Spleen (tissue), 11 donors: ENCODE measurements around the gene ATP6V0A4. TPM values are rescaled to one million over a fixed set of nuclear protein-coding genes. Genes with fewer than 3 reads are reported as not detected.
"Not testable (repeated sequence)": the region's sequence is repeated elsewhere in the genome, so short reads cannot be mapped to it uniquely, and the experiment has no call there.

Experiments
- DNase-seq: peaks from one replicate; pipeline ENCODE4 v3.0.0-alpha.2; 2020
- H3K27ac ChIP-seq, 8 donors: fragments of 200-600 bp; sonication (generic) in 7 of 8; 1 replicate in 4 of 8; 2 replicates in 4 of 8; pipeline versions ENCODE4 v1.5.0 to v1.8.0; 2016 to 2021; ENCODE audit warnings: inconsistent platforms in 4 of 8, mild to moderate bottlenecking in 4 of 8, moderate library complexity in 1 of 8
- H3K27me3 ChIP-seq, 7 donors: fragments of 200-600 bp; sonication (generic) in 6 of 7; replicated peaks in 1 of 7; 1 replicate in 4 of 7; 2 replicates in 3 of 7; pipeline versions ENCODE4 v1.5.0 to v1.8.0; 2016 to 2021; ENCODE audit warnings: inconsistent platforms in 3 of 7, mild to moderate bottlenecking in 1 of 7
- H3K36me3 ChIP-seq, 6 donors: fragments of 200-600 bp; sonication (generic) in 5 of 6; 1 replicate in 4 of 6; 2 replicates in 2 of 6; pipeline versions ENCODE4 v1.5.0 to v1.8.0; 2016 to 2021; ENCODE audit warnings: inconsistent platforms in 2 of 6
- H3K4me1 ChIP-seq, 6 donors: fragments of 200-600 bp; sonication (generic) in 5 of 6; 1 replicate in 3 of 6; 2 replicates in 3 of 6; pipeline versions ENCODE4 v1.5.0 to v1.8.0; 2016 to 2021; ENCODE audit warnings: inconsistent platforms in 3 of 6
- H3K4me3 ChIP-seq, 8 donors: fragments of 200-600 bp; sonication (generic) in 7 of 8; 1 replicate in 4 of 8; 2 replicates in 4 of 8; pipeline versions ENCODE4 v1.5.0 to v1.8.0; 2016 to 2021; ENCODE audit warnings: inconsistent platforms in 4 of 8, mild to moderate bottlenecking in 4 of 8, moderate library complexity in 2 of 8
- H3K9me3 ChIP-seq, 8 donors: fragments of 200-600 bp; sonication (generic) in 7 of 8; 1 replicate in 4 of 8; 2 replicates in 4 of 8; pipeline versions ENCODE4 v1.5.0 to v1.8.0; 2016 to 2021; ENCODE audit warnings: inconsistent platforms in 4 of 8
- CTCF ChIP-seq, 11 experiments: fragments of 200-600 bp in 7 of 11; fragments of 450-650 bp in 4 of 11; sonication (generic) in 4 of 11; IDR thresholded peaks in 8 of 11; conservative IDR thresholded peaks in 3 of 11; 1 replicate in 7 of 11; 2 replicates in 4 of 11; pipeline versions ENCODE4 v1.4.0 to v1.8.0; 2016 to 2021; ENCODE audit warnings: antibody characterized with exemption in 11 of 11, inconsistent platforms in 4 of 11, mild to moderate bottlenecking in 1 of 11
- POLR2A ChIP-seq, 3 donors: fragments of 450-650 bp; IDR thresholded peaks; one replicate each; pipeline ENCODE4 v1.5.1; 2017; ENCODE audit warnings: antibody characterized with exemption in 3 of 3, mild to moderate bottlenecking in 1 of 3
- POLR2AphosphoS5 ChIP-seq, 3 donors: sonication (generic); formaldehyde crosslinking; IDR thresholded peaks; one replicate each; pipeline ENCODE4 v1.5.1; 2017; ENCODE audit warnings: antibody characterized with exemption in 3 of 3
- WGBS, 5 donors: extraction: QIAGEN DNeasy Blood & Tissue Kit in 3 of 5; methylation state at CpG; one replicate each; pipeline versions ENCODE4 v1.1.5 to v1.1.7; 2013 to 2018; 5-methylcytosine and 5-hydroxymethylcytosine counted together
- intact Hi-C: fragments of 100-400 bp; cut with DNase I; formaldehyde crosslinking; loops from one replicate; pipeline ENCODE4 v1.15.0; 2023; ENCODE audit warnings: low total_unique reads
- polyA plus RNA-seq, 3 donors: library from polyadenylated mRNA; stranded (reverse); fragments of 200-250 nt; gene quantifications; one replicate each; pipeline ENCODE4 v1.2.1, GENCODE V29; 2013
- total RNA-seq, 7 donors: library from RNA; depleted of rRNA in 3 of 7; stranded (reverse); fragments of >200 nt in 3 of 7; fragmentation: NEBNext Ultra II Directional in 4 of 7; extraction: Animal tissue kit (Norgen Biotek cat#: 25700) in 4 of 7; gene quantifications; one replicate each; pipeline versions ENCODE4 v1.1.0 to v1.2.1, GENCODE V29; 2016 to 2021
- donor health status: healthy with polysubstance abuse.
- donor health status: DM: no; HTN: no; CAD: no; lungs with moderate emphysema.
- donor health status: DM: no; HTN: no; CAD: no.
- donor health status: Bipolar disorder and iron deficiency.
- donor health status: healthy.
- donor health status: DM: no; HTN: no; CAD: no.
- donor health status: DM: yes; HTN: yes; CAD: no.

ATP6V0A4 gene
- total and polyA plus RNA-seq, 10 donors, result not detected

- Histone ChIP-seq H3K27ac (no peak overlapping the region), H3K36me3 (no peaks in the 10 kb centered on the region), H3K4me1 (peaks cover 0 to 5% (median 0%) of the 10 kb centered on the region in 6 donors), H3K4me3 (no peak overlapping the region), H3K9me3 (peaks cover 0 to 6% (median 0%) of the 10 kb centered on the region in 8 donors), H3K27me3 (no peaks in the 10 kb centered on the region)
- 80 to 100% (median 95%) methylated on average over 1 of the region's 1 CpG for WGBS, 5 donors
- no peak for DNase-seq
- TF ChIP-seq POLR2A (IDR thresholded peaks at IDR 0.05) (no peak), CTCF (IDR thresholded peaks at IDR 0.05 in 8 of 11, conservative IDR thresholded peaks at IDR 0.05 in 3 of 11) (no peak), POLR2AphosphoS5 (IDR thresholded peaks at IDR 0.05) (no peak)
- intact Hi-C loops, result loop anchor here (5.0 to 10.0 kb wide), 3 partner anchors 285 to 738 kb away; partner anchors contain the start of gene CREB3L2
Measured at GRCh38 chr7:138739859-138740258, 58.1 kb downstream of the ATP6V0A4 start.

GRCh38 chr7:138738551-138739335 lies 59.3 kb downstream of the ATP6V0A4 start:
- WGBS, 5 donors, result 32 to 35% (median 34%) methylated on average over 14 of the region's 14 CpGs
- no peak for TF ChIP-seq POLR2AphosphoS5 (IDR thresholded peaks at IDR 0.05)
- TF ChIP-seq CTCF (IDR thresholded peaks at IDR 0.05 in 8 of 11, conservative IDR thresholded peaks at IDR 0.05 in 3 of 11), result peak; percentile 44 to 89 (median 82)
- TF ChIP-seq POLR2A (IDR thresholded peaks at IDR 0.05), result no peak
- peak; percentile 89 for DNase-seq
- no peaks in the 10 kb centered on the region for H3K36me3 ChIP-seq
- peaks cover 0 to 6% (median 0%) of the 10 kb centered on the region in 8 donors for H3K9me3 ChIP-seq
- intact Hi-C loops, result loop anchor here (5.0 to 10.0 kb wide), 3 partner anchors 284 to 736 kb away; partner anchors contain the start of gene CREB3L2
- H3K27ac ChIP-seq, result no peak overlapping the region
- peaks cover 0 to 5% (median 0%) of the 10 kb centered on the region in 6 donors for H3K4me1 ChIP-seq
- H3K27me3 ChIP-seq, result no peaks in the 10 kb centered on the region
- H3K4me3 ChIP-seq, result no peak overlapping the region

- Histone ChIP-seq H3K27ac (no peak overlapping the region), H3K4me1 (peaks cover 0 to 5% (median 0%) of the 10 kb centered on the region in 6 donors), H3K27me3 (no peaks in the 10 kb centered on the region), H3K36me3 (no peaks in the 10 kb centered on the region), H3K9me3 (peaks cover 0 to 6% (median 0%) of the 10 kb centered on the region in 8 donors), H3K4me3 (no peak overlapping the region)
- intact Hi-C loops, result loop anchor here (5.0 to 10.0 kb wide), 3 partner anchors 283 to 736 kb away; partner anchors contain the start of gene CREB3L2
- no peak for DNase-seq
- TF ChIP-seq POLR2A (IDR thresholded peaks at IDR 0.05) (no peak), CTCF (IDR thresholded peaks at IDR 0.05 in 8 of 11, conservative IDR thresholded peaks at IDR 0.05 in 3 of 11) (no peak), POLR2AphosphoS5 (IDR thresholded peaks at IDR 0.05) (no peak)
- WGBS, 5 donors, result 56 to 90% (median 70%) methylated on average over 3 of the region's 3 CpGs
Measured at GRCh38 chr7:138738114-138738513, 59.9 kb downstream of the ATP6V0A4 start.

GRCh38 chr7:138735399-138735798 lies 62.6 kb downstream of the ATP6V0A4 start:
- TF ChIP-seq POLR2AphosphoS5 (IDR thresholded peaks at IDR 0.05) (no peak), CTCF (IDR thresholded peaks at IDR 0.05 in 8 of 11, conservative IDR thresholded peaks at IDR 0.05 in 3 of 11) (no peak), POLR2A (IDR thresholded peaks at IDR 0.05) (no peak)

GRCh38 chr7:138731733-138732132 lies 66.3 kb downstream of the ATP6V0A4 start:
- not testable (repeated sequence) for H3K9me3 ChIP-seq, H3K36me3 ChIP-seq, DNase-seq, H3K4me3 ChIP-seq, H3K4me1 ChIP-seq, H3K27me3 ChIP-seq, H3K27ac ChIP-seq
- 87 to 94% (median 92%) methylated on average over 5 of the region's 5 CpGs for WGBS, 5 donors
- intact Hi-C loops, result loop anchor here (10.0 kb wide), 1 partner anchor 277 kb away; no protein-coding TSS in a partner anchor

More at GRCh38 chr7:138735399-138735798, 62.6 kb downstream of the ATP6V0A4 start:
- no peaks in the 10 kb centered on the region for H3K36me3 ChIP-seq
- H3K4me3 ChIP-seq, result no peak overlapping the region
- peaks cover 0 to 6% (median 0%) of the 10 kb centered on the region in 8 donors for H3K9me3 ChIP-seq
- intact Hi-C loops, result loop anchor here (5.0 to 10.0 kb wide), 3 partner anchors 281 to 733 kb away; partner anchors contain the start of gene CREB3L2
- H3K4me1 ChIP-seq, result peaks cover 0 to 5% (median 0%) of the 10 kb centered on the region in 6 donors
- H3K27ac ChIP-seq, result no peak overlapping the region
- WGBS, 5 donors, result 69 to 83% (median 78%) methylated on average over 6 of the region's 6 CpGs
- DNase-seq, result no peak
- H3K27me3 ChIP-seq, result no peaks in the 10 kb centered on the region
